Karpas-422 (cell line): ENCODE results near the gene SYNE1. TPM values are rescaled to one million over a fixed set of nuclear protein-coding genes. Genes with fewer than 3 reads are reported as not detected.

ENCODE experiments used
- DNase-seq: peaks from one replicate; pipeline ENCODE4 v3.0.0-alpha.2; 2015
- H2AFZ ChIP-seq: fragments of 200-600 bp; sonication (generic); 2 replicates; pipeline ENCODE4 v1.6.1; 2014; ENCODE audit warnings: antibody characterized with exemption, low read length, mixed read lengths
- H3K27ac ChIP-seq: fragments of 200-600 bp; sonication (generic); 2 replicates; pipeline ENCODE4 v1.5.1; 2014; ENCODE audit warnings: mild to moderate bottlenecking, low read length, moderate library complexity
- H3K27me3 ChIP-seq: fragments of 200-600 bp; sonication (generic); 2 replicates; pipeline ENCODE4 v1.6.1; 2014; ENCODE audit warnings: low read length, mixed read lengths
- H3K36me3 ChIP-seq: fragments of 200-600 bp; sonication (generic); 2 replicates; pipeline ENCODE4 v1.6.1; 2014; ENCODE audit warnings: low read length, mixed read lengths; ENCODE audit not compliant: insufficient read depth
- H3K4me1 ChIP-seq: fragments of 200-600 bp; sonication (generic); 2 replicates; pipeline ENCODE4 v1.6.1; 2014; ENCODE audit warnings: mild to moderate bottlenecking, low read length, mixed read lengths
- H3K4me2 ChIP-seq: fragments of 200-600 bp; sonication (generic); 2 replicates; pipeline ENCODE4 v1.6.1; 2014; ENCODE audit warnings: low read length, low read depth, mild to moderate bottlenecking; ENCODE audit not compliant: poor library complexity, severe bottlenecking
- H3K4me3 ChIP-seq: fragments of 200-600 bp; sonication (generic); 2 replicates; pipeline ENCODE4 v1.5.1; 2014; ENCODE audit warnings: mild to moderate bottlenecking, antibody characterized with exemption, low read length, mixed read lengths
- H3K79me2 ChIP-seq: fragments of 200-600 bp; sonication (generic); 2 replicates; pipeline ENCODE4 v1.6.1; 2014; ENCODE audit warnings: mild to moderate bottlenecking, low read length, mixed read lengths
- H3K9ac ChIP-seq: fragments of 200-600 bp; sonication (generic); 2 replicates; pipeline ENCODE4 v1.6.0; 2014; ENCODE audit warnings: low read length
- H3K9me2 ChIP-seq: fragments of 200-600 bp; sonication (generic), shearing (Covaris generic); replicated peaks from 2 replicates; pipeline ENCODE4 v1.6.0; 2014; ENCODE audit warnings: mild to moderate bottlenecking, low read length, moderate library complexity; ENCODE audit not compliant: insufficient read depth
- H3K9me3 ChIP-seq: fragments of 300-700, 200-600 bp; sonication (generic); 2 replicates; pipeline ENCODE4 v1.6.1; 2014; ENCODE audit warnings: low read length, mixed read lengths
- H4K20me1 ChIP-seq: fragments of 200-600 bp; sonication (generic); 2 replicates; pipeline ENCODE4 v1.6.1; 2014; ENCODE audit warnings: mild to moderate bottlenecking, antibody characterized with exemption, low read length, low read depth; ENCODE audit not compliant: insufficient read depth
- total RNA-seq: library from RNA; depleted of rRNA; stranded (reverse); fragments of >200 nt; shearing (Covaris generic); gene quantifications from 2 replicates; pipeline ENCODE4 v1.2.3, GENCODE V29; 2014; ENCODE audit warnings: low replicate concordance

SYNE1 gene
- total RNA-seq, 1 experiment from 2014 or later = 137 TPM

GRCh38 chr6:152099446-152100182 lies 537.5 kb downstream of the SYNE1 start:
- Histone ChIP-seq H3K79me2 (no peaks in the 10 kb centered on the region), H3K27me3 (no peaks in the 10 kb centered on the region), H3K4me3 (no peak overlapping the region), H3K4me2 (no peak overlapping the region), H3K27ac (no peak overlapping the region), H3K9ac (no peak overlapping the region), H2AFZ (no peak overlapping the region), H3K9me3 (no peaks in the 10 kb centered on the region), H3K4me1 (peaks cover 4% of the 10 kb centered on the region), H3K36me3 (no peaks in the 10 kb centered on the region), H4K20me1 (no peaks in the 10 kb centered on the region), H3K9me2 (no peaks in the 10 kb centered on the region)
- no peak for DNase-seq

- Histone ChIP-seq H3K4me2 (no peak overlapping the region), H4K20me1 (no peaks in the 10 kb centered on the region), H3K36me3 (no peaks in the 10 kb centered on the region), H2AFZ (no peak overlapping the region), H3K9ac (no peak overlapping the region), H3K9me2 (no peaks in the 10 kb centered on the region), H3K9me3 (no peaks in the 10 kb centered on the region), H3K4me1 (peaks cover 4% of the 10 kb centered on the region), H3K79me2 (no peaks in the 10 kb centered on the region), H3K27me3 (no peaks in the 10 kb centered on the region), H3K27ac (no peak overlapping the region), H3K4me3 (no peak overlapping the region)
- no peak for DNase-seq
Measured at GRCh38 chr6:152098683-152099082, 538.5 kb downstream of the SYNE1 start.

DNA sequence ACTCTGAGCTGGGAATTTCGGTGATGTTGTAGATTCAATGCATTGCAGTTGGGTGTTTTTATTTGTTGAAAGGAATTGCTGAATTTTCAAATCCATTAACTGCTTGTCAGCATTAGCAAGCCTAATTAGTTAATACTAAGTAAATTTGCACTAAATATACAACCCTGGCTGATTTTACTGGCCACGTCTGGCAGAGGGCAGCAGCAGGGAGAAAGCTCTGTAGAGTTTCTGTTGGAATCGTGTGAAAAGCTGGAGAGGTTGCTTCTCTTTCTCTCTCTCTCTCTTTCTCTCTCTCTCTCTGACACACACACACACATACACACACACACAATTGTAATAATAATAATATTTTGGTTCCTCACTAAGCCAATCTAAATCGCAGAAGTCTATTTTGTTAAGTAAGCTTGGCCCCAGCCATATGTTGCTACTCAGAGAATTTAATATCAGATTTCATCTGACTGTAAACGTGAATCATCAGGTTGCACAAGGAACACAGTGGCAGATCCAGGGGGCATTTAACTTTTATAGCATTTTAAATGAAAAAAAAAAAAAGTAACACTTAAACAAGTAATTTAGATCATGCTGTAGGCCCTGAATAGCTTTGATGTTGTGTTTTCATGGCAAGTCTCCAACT lies 540.2 kb downstream of the SYNE1 start:
- Histone ChIP-seq H2AFZ (no peak overlapping the region), H3K9ac (no peak overlapping the region), H3K9me2 (no peaks in the 10 kb centered on the region), H3K27ac (no peak overlapping the region), H3K4me2 (no peak overlapping the region), H3K36me3 (no peaks in the 10 kb centered on the region), H3K4me3 (no peak overlapping the region), H4K20me1 (no peaks in the 10 kb centered on the region), H3K27me3 (no peaks in the 10 kb centered on the region), H3K79me2 (no peaks in the 10 kb centered on the region), H3K9me3 (no peaks in the 10 kb centered on the region), H3K4me1 (peaks cover 4% of the 10 kb centered on the region)
- DNase-seq = no peak

GRCh38 chr6:152094992-152095592 lies 542.1 kb downstream of the SYNE1 start:
- Histone ChIP-seq H3K9ac (no peak overlapping the region), H3K27me3 (no peaks in the 10 kb centered on the region), H3K79me2 (no peaks in the 10 kb centered on the region), H3K9me3 (no peaks in the 10 kb centered on the region), H3K9me2 (no peaks in the 10 kb centered on the region), H3K36me3 (no peaks in the 10 kb centered on the region), H2AFZ (no peak overlapping the region), H3K4me1 (peaks cover 4% of the 10 kb centered on the region), H3K4me3 (no peak overlapping the region), H4K20me1 (no peaks in the 10 kb centered on the region), H3K4me2 (no peak overlapping the region), H3K27ac (no peak overlapping the region)
- DNase-seq = no peak

GRCh38 chr6:152094276-152094675 lies 542.9 kb downstream of the SYNE1 start:
- no peak overlapping the region for H3K4me3 ChIP-seq
- H3K36me3 ChIP-seq = no peaks in the 10 kb centered on the region
- H3K27me3 ChIP-seq = no peaks in the 10 kb centered on the region
- peaks cover 4% of the 10 kb centered on the region for H3K4me1 ChIP-seq
- no peaks in the 10 kb centered on the region for H3K79me2 ChIP-seq
- H3K9me3 ChIP-seq = no peaks in the 10 kb centered on the region
- H4K20me1 ChIP-seq = no peaks in the 10 kb centered on the region
- H3K4me2 ChIP-seq = no peak overlapping the region
- H2AFZ ChIP-seq = no peak overlapping the region
- H3K9ac ChIP-seq = no peak overlapping the region
- no peaks in the 10 kb centered on the region for H3K9me2 ChIP-seq
- DNase-seq = no peak
- no peak overlapping the region for H3K27ac ChIP-seq

DNA sequence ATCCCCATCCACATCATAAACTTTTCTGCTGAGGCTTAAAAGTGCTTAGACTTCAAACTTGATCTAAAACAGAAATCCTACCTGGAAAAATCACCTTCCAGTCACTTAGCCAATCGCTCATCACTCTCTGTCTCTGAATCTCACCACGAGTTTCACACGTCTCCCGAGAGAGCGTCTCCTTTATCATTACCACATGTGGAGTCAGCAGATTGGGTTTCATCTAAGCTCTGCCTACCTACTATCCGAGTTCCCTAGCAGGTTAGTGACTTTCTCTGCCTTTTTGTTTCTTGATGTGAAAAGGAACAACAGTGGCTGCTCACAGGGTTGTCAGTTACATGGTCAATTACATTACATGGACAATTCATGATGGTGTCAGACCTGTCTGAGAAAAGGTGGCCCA lies 543.5 kb downstream of the SYNE1 start:
- no peaks in the 10 kb centered on the region for H4K20me1 ChIP-seq
- H3K9me3 ChIP-seq = no peaks in the 10 kb centered on the region
- no peak overlapping the region for H3K4me2 ChIP-seq
- no peak overlapping the region for H2AFZ ChIP-seq
- H3K27ac ChIP-seq = no peak overlapping the region
- H3K36me3 ChIP-seq = no peaks in the 10 kb centered on the region
- peaks cover 4% of the 10 kb centered on the region for H3K4me1 ChIP-seq
- no peak overlapping the region for H3K9ac ChIP-seq
- no peak for DNase-seq
- H3K9me2 ChIP-seq = no peaks in the 10 kb centered on the region
- H3K4me3 ChIP-seq = no peak overlapping the region
- no peaks in the 10 kb centered on the region for H3K27me3 ChIP-seq
- no peaks in the 10 kb centered on the region for H3K79me2 ChIP-seq

DNA sequence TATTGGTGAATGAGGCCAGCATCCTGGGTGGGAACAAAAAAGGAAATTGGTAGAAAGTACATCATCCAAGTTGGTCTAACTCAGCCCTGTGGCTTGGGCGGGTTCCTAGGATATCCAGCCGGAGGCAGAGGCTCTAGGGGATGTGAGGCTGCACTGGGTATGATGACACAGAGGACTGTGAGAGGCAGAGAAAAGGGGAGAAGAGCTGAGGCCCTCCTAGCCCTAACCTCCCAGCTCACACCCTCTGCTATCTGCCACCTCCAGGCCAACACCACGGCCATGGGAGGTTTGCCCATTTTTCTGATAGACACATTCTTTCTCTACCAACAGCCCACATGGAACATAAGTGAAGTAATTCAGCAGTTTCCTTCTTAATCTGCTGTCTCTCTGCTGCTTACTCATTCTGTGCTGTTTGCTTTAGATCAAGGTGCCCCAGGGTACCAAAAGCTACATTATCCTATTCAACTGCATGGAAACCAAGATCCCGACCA lies 545.3 kb downstream of the SYNE1 start:
- Histone ChIP-seq H3K79me2 (no peaks in the 10 kb centered on the region), H3K36me3 (no peaks in the 10 kb centered on the region), H3K9me2 (no peaks in the 10 kb centered on the region), H3K9me3 (no peaks in the 10 kb centered on the region), H3K27ac (no peak overlapping the region), H2AFZ (no peak overlapping the region), H3K27me3 (no peaks in the 10 kb centered on the region), H4K20me1 (no peaks in the 10 kb centered on the region), H3K4me1 (no peaks in the 10 kb centered on the region), H3K9ac (no peak overlapping the region), H3K4me2 (no peak overlapping the region), H3K4me3 (no peak overlapping the region)
- DNase-seq = no peak

- no peaks in the 10 kb centered on the region for H3K36me3 ChIP-seq
- H4K20me1 ChIP-seq = no peaks in the 10 kb centered on the region
- no peak overlapping the region for H3K27ac ChIP-seq
- H3K9me3 ChIP-seq = no peaks in the 10 kb centered on the region
- no peak overlapping the region for H2AFZ ChIP-seq
- no peak overlapping the region for H3K4me3 ChIP-seq
- no peak overlapping the region for H3K9ac ChIP-seq
- H3K27me3 ChIP-seq = no peaks in the 10 kb centered on the region
- H3K4me2 ChIP-seq = no peak overlapping the region
- H3K79me2 ChIP-seq = no peaks in the 10 kb centered on the region
- DNase-seq = no peak
- no peaks in the 10 kb centered on the region for H3K4me1 ChIP-seq
- H3K9me2 ChIP-seq = no peaks in the 10 kb centered on the region
Measured at GRCh38 chr6:152091201-152091600, 546.0 kb downstream of the SYNE1 start.
